Measurements from ENCODE around the gene POLR2H. TPM values are rescaled to one million over a fixed set of nuclear protein-coding genes. Genes with fewer than 3 reads are reported as not detected.

POLR2H gene
- total and polyA plus RNA-seq, 4 experiments from 2014 or later, result 56.6 to 66.1 (median 60.1) TPM

DNA sequence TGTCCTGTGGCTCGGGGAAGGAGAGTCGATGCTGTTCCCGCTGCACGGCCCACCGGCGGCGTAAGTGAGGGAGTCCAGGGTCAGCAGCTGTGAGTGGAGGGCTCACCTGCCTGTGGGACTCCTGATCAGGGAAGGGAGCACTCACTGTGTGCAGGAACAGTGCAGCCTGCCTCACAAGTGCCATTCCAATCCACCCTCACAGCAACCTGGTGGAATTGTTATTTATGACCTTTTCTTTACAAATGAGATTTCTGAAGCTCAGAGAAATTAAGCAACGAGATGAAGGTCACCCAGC lies 27.4 kb downstream of the POLR2H start:
- Mint-ChIP-seq H3K9me3 (peaks cover 0 to 2% (median 0%) of the 10 kb centered on the region in 8 donors), H3K4me1 (no peaks in the 10 kb centered on the region), H3K4me3 (no peak overlapping the region), H3K27me3 (peaks cover 15 to 41% of the 10 kb centered on the region in 2 donors), H3K27ac (no peak overlapping the region), H3K36me3 (no peaks in the 10 kb centered on the region)
- no peak overlapping the region for H3K27ac ChIP-seq (ENCODE audit: low read depth, low read length)
- H3K4me1 ChIP-seq (ENCODE audit: insufficient read depth, low read length), result no peaks in the 10 kb centered on the region
- CTCF ChIA-PET (ENCODE audit: partially characterized antibody), result interaction anchor here (1.1 kb wide), 1 partner anchor 17 kb away, joined by 4 read pairs; no protein-coding TSS in a partner anchor
- H3K27me3 ChIP-seq (ENCODE audit: insufficient read depth, low read length), result no peaks in the 10 kb centered on the region
- no peak overlapping the region for H3K4me3 ChIP-seq (ENCODE audit: low read length in 2 of 2)
- POLR2A ChIA-PET (ENCODE audit: partially characterized antibody), result no interaction called here
- no peaks in the 10 kb centered on the region for H3K9me3 ChIP-seq (ENCODE audit: control insufficient read depth in 1 of 2, low read length in 2 of 2)
- DNase-seq, result no peak
- intact Hi-C loops (cut with micrococcal nuclease), result no loop called here
- H3K36me3 ChIP-seq (ENCODE audit: insufficient read depth, low read length), result no peaks in the 10 kb centered on the region

DNA sequence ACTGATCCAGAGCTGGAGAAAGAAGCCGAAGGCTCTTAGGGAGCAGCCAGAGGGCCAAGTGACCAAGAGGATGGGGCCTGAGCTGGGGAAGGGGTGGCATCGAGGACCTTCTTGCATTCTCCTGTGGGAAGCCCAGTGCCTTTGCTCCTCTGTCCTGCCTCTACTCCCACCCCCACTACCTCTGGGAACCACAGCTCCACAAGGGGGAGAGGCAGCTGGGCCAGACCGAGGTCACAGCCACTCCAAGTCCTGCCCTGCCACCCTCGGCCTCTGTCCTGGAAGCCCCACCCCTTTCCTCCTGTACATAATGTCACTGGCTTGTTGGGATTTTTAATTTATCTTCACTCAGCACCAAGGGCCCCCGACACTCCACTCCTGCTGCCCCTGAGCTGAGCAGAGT lies 27.9 kb downstream of the POLR2H start:
- peaks cover 0 to 2% (median 0%) of the 10 kb centered on the region in 8 donors for H3K9me3 Mint-ChIP-seq
- intact Hi-C loops (cut with micrococcal nuclease), result no loop called here
- no peak for DNase-seq
- no peaks in the 10 kb centered on the region for H3K9me3 ChIP-seq (ENCODE audit: control insufficient read depth in 1 of 2, low read length in 2 of 2)
- no peak overlapping the region for H3K4me3 ChIP-seq (ENCODE audit: low read length in 2 of 2)
- CTCF ChIA-PET (ENCODE audit: partially characterized antibody), result interaction anchor here (1.1 kb wide), 1 partner anchor 18 kb away, joined by 4 read pairs; no protein-coding TSS in a partner anchor
- H3K27me3 Mint-ChIP-seq, result peaks cover 15 to 36% of the 10 kb centered on the region in 2 donors
- no peaks in the 10 kb centered on the region for H3K36me3 Mint-ChIP-seq
- no peaks in the 10 kb centered on the region for H3K27me3 ChIP-seq (ENCODE audit: insufficient read depth, low read length)
- no peaks in the 10 kb centered on the region for H3K36me3 ChIP-seq (ENCODE audit: insufficient read depth, low read length)
- no peak overlapping the region for H3K27ac ChIP-seq (ENCODE audit: low read depth, low read length)
- no peaks in the 10 kb centered on the region for H3K4me1 Mint-ChIP-seq
- H3K27ac Mint-ChIP-seq, result no peak overlapping the region
- POLR2A ChIA-PET (ENCODE audit: partially characterized antibody), result no interaction called here
- H3K4me1 ChIP-seq (ENCODE audit: insufficient read depth, low read length), result no peaks in the 10 kb centered on the region
- no peak overlapping the region for H3K4me3 Mint-ChIP-seq

GRCh38 chr3:184389935-184390528 lies 28.5 kb downstream of the POLR2H start:
- Histone ChIP-seq H3K27ac (ENCODE audit: low read depth, low read length) (no peak overlapping the region), H3K4me3 (ENCODE audit: low read length in 2 of 2) (no peak overlapping the region), H3K36me3 (ENCODE audit: insufficient read depth, low read length) (no peaks in the 10 kb centered on the region), H3K4me1 (ENCODE audit: insufficient read depth, low read length) (no peaks in the 10 kb centered on the region), H3K9me3 (ENCODE audit: control insufficient read depth in 1 of 2, low read length in 2 of 2) (no peaks in the 10 kb centered on the region), H3K27me3 (ENCODE audit: insufficient read depth, low read length) (no peaks in the 10 kb centered on the region)
- intact Hi-C loops (cut with micrococcal nuclease), result no loop called here
- Mint-ChIP-seq H3K4me1 (no peaks in the 10 kb centered on the region), H3K9me3 (peaks cover 0 to 2% (median 0%) of the 10 kb centered on the region in 8 donors), H3K36me3 (no peaks in the 10 kb centered on the region), H3K27ac (no peak overlapping the region), H3K4me3 (no peak overlapping the region), H3K27me3 (peaks cover 11 to 31% of the 10 kb centered on the region in 2 donors)
- no peak for DNase-seq
- CTCF ChIA-PET (ENCODE audit: partially characterized antibody), result interaction anchor here (1.2 to 1.4 kb wide), 2 partner anchors 9 to 18 kb away, joined by 3 to 4 read pairs; no protein-coding TSS in a partner anchor
- POLR2A ChIA-PET (ENCODE audit: partially characterized antibody), result no interaction called here

- intact Hi-C loops (cut with micrococcal nuclease), result no loop called here
- Mint-ChIP-seq H3K36me3 (no peaks in the 10 kb centered on the region), H3K27ac (no peak overlapping the region), H3K27me3 (peaks cover 8 to 24% of the 10 kb centered on the region in 2 donors), H3K9me3 (peaks cover 0 to 3% (median 0%) of the 10 kb centered on the region in 8 donors), H3K4me3 (no peak overlapping the region), H3K4me1 (no peaks in the 10 kb centered on the region)
- POLR2A ChIA-PET (ENCODE audit: partially characterized antibody), result no interaction called here
- no peaks in the 10 kb centered on the region for H3K4me1 ChIP-seq (ENCODE audit: insufficient read depth, low read length)
- no peaks in the 10 kb centered on the region for H3K9me3 ChIP-seq (ENCODE audit: control insufficient read depth in 1 of 2, low read length in 2 of 2)
- H3K36me3 ChIP-seq (ENCODE audit: insufficient read depth, low read length), result no peaks in the 10 kb centered on the region
- no peaks in the 10 kb centered on the region for H3K27me3 ChIP-seq (ENCODE audit: insufficient read depth, low read length)
- H3K4me3 ChIP-seq (ENCODE audit: low read length in 2 of 2), result no peak overlapping the region
- H3K27ac ChIP-seq (ENCODE audit: low read depth, low read length), result no peak overlapping the region
- CTCF ChIA-PET (ENCODE audit: partially characterized antibody), result interaction anchor here (1.2 to 2.0 kb wide), 3 partner anchors 10 to 19 kb away, joined by 3 to 6 read pairs (median 4); no protein-coding TSS in a partner anchor
- DNase-seq, result no peak
Measured at GRCh38 chr3:184391266-184391665, 29.8 kb downstream of the POLR2H start.

GRCh38 chr3:184395320-184395660 lies 33.8 kb downstream of the POLR2H start:
- DNase-seq, result no peak
- Histone ChIP-seq H3K27me3 (ENCODE audit: insufficient read depth, low read length) (no peaks in the 10 kb centered on the region), H3K27ac (ENCODE audit: low read depth, low read length) (no peak overlapping the region), H3K9me3 (ENCODE audit: control insufficient read depth in 1 of 2, low read length in 2 of 2) (no peaks in the 10 kb centered on the region), H3K36me3 (ENCODE audit: insufficient read depth, low read length) (no peaks in the 10 kb centered on the region), H3K4me1 (ENCODE audit: insufficient read depth, low read length) (no peaks in the 10 kb centered on the region), H3K4me3 (ENCODE audit: low read length in 2 of 2) (no peak overlapping the region)
- H3K9me3 Mint-ChIP-seq, result peaks cover 0 to 4% (median 0%) of the 10 kb centered on the region in 8 donors
- intact Hi-C loops (cut with micrococcal nuclease), result no loop called here
- H3K27ac Mint-ChIP-seq, result no peak overlapping the region
- H3K4me1 Mint-ChIP-seq, result no peaks in the 10 kb centered on the region
- ChIA-PET CTCF (ENCODE audit: partially characterized antibody) (interaction anchor here (0.7 kb wide), 1 partner anchor 23 kb away, joined by 3 read pairs; no protein-coding TSS in a partner anchor), POLR2A (ENCODE audit: partially characterized antibody) (no interaction called here)
- H3K27me3 Mint-ChIP-seq, result peaks cover 4 to 21% of the 10 kb centered on the region in 2 donors
- H3K4me3 Mint-ChIP-seq, result no peak overlapping the region
- H3K36me3 Mint-ChIP-seq, result no peaks in the 10 kb centered on the region

DNA sequence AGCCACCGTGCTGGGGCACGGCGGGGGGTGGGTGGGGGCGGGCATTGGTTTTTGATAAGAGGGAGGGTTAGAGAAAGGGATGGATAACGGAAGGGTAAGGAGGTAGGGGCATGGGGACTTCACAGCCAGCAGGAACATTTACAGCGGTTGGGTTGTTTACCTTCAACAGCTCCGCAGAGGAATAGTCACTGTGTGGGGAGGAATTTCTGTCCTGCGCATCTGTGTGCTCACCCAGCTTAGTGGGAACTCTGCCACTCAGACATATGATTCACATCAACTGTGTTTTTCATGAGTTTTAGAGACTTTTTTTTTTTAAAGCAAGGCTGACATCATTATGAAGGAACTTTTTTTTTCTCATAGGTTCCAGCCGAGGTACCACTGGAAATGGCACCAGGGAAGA lies 37.9 kb downstream of the POLR2H start:
- H3K36me3 Mint-ChIP-seq, result no peaks in the 10 kb centered on the region
- ChIA-PET CTCF (ENCODE audit: partially characterized antibody) (no interaction called here), POLR2A (ENCODE audit: partially characterized antibody) (interaction anchor here (0.7 kb wide), 1 partner anchor 332 kb away, joined by 3 read pairs; no protein-coding TSS in a partner anchor)
- intact Hi-C loops (cut with micrococcal nuclease), result no loop called here
- H3K27me3 Mint-ChIP-seq, result peaks cover 19 to 26% of the 10 kb centered on the region in 2 donors
- no peaks in the 10 kb centered on the region for H3K27me3 ChIP-seq (ENCODE audit: insufficient read depth, low read length)
- peaks cover 0 to 2% (median 0%) of the 10 kb centered on the region in 8 donors for H3K9me3 Mint-ChIP-seq
- no peaks in the 10 kb centered on the region for H3K4me1 Mint-ChIP-seq
- H3K27ac Mint-ChIP-seq, result no peak overlapping the region
- no peaks in the 10 kb centered on the region for H3K9me3 ChIP-seq (ENCODE audit: control insufficient read depth in 1 of 2, low read length in 2 of 2)
- no peak overlapping the region for H3K4me3 Mint-ChIP-seq
- DNase-seq, result no peak
- H3K27ac ChIP-seq (ENCODE audit: low read depth, low read length), result no peak overlapping the region
- no peaks in the 10 kb centered on the region for H3K36me3 ChIP-seq (ENCODE audit: insufficient read depth, low read length)
- H3K4me1 ChIP-seq (ENCODE audit: insufficient read depth, low read length), result no peaks in the 10 kb centered on the region
- no peak overlapping the region for H3K4me3 ChIP-seq (ENCODE audit: low read length in 2 of 2)

- Histone ChIP-seq H3K9me3 (ENCODE audit: control insufficient read depth in 1 of 2, low read length in 2 of 2) (no peaks in the 10 kb centered on the region), H3K4me1 (ENCODE audit: insufficient read depth, low read length) (no peaks in the 10 kb centered on the region), H3K27me3 (ENCODE audit: insufficient read depth, low read length) (no peaks in the 10 kb centered on the region), H3K36me3 (ENCODE audit: insufficient read depth, low read length) (no peaks in the 10 kb centered on the region), H3K27ac (ENCODE audit: low read depth, low read length) (no peak overlapping the region), H3K4me3 (ENCODE audit: low read length in 2 of 2) (no peak overlapping the region)
- Mint-ChIP-seq H3K27ac (no peak overlapping the region), H3K4me3 (no peak overlapping the region), H3K9me3 (no peaks in the 10 kb centered on the region), H3K4me1 (peaks cover 0 to 4% (median 0%) of the 10 kb centered on the region in 4 donors), H3K27me3 (peaks cover 16 to 17% of the 10 kb centered on the region in 2 donors), H3K36me3 (no peaks in the 10 kb centered on the region)
- intact Hi-C loops (cut with micrococcal nuclease), result no loop called here
- ChIA-PET CTCF (ENCODE audit: partially characterized antibody) (no interaction called here), POLR2A (ENCODE audit: partially characterized antibody) (no interaction called here)
- no peak for DNase-seq
Measured at GRCh38 chr3:184405075-184406030, 43.8 kb downstream of the POLR2H start.
